A549 (cell line): ENCODE results near the gene TNFSF8. TPM values are rescaled to one million over a fixed set of nuclear protein-coding genes. Genes with fewer than 3 reads are reported as not detected.

Source experiments
- ATAC-seq, 2 experiments: fragments of 200-7000 bp in 1 of 2; fragments of >200 bp in 1 of 2; cut with Nextera tagmentation in 1 of 2; cut with Tn5 transposase in 1 of 2; 3 replicates each; pipeline versions ENCODE4 v1.8.0 to v1.9.1; 2018 to 2020; ENCODE audit warnings: mild to moderate bottlenecking in 1 of 2, moderate library complexity in 1 of 2
- CTCF ChIA-PET: fragments of 300-600 bp; sonication (Branson Sonifier 250); formaldehyde crosslinking; extraction: SDS; loops from one replicate; lab custom pipeline; 2021; ENCODE audit warnings: antibody characterized with exemption, inconsistent platforms; lab: Yijun Ruan, JAX
- POLR2A ChIA-PET: fragments of 350-600 bp; formaldehyde crosslinking; extraction: SDS; loops from one replicate; lab custom pipeline; 2021; ENCODE audit warnings: antibody characterized with exemption, inconsistent platforms; lab: Yijun Ruan, JAX
- DNase-seq, 2 experiments: peaks; one replicate each; pipeline versions ENCODE4 v3.0.0 to v3.0.0-alpha.2; 2011 to 2016; ENCODE audit warnings: low read depth in 1 of 2, low spot score in 1 of 2
- FAIRE-seq: peaks from 2 replicates; lab custom pipeline; 2011; peaks lifted over from hg19 to GRCh38; lab: Jason Lieb, UNC
- H3K27ac ChIP-seq, 2 experiments: fragments of >200 bp; sonication (Bioruptor Twin); formaldehyde crosslinking; 3 replicates each; pipeline ENCODE4 v1.5.1; 2016 to 2017
- H3K4me1 ChIP-seq: fragments of >200 bp; sonication (Bioruptor Twin); formaldehyde crosslinking; 3 replicates; pipeline ENCODE4 v1.6.1; 2016
- H3K4me2 ChIP-seq: fragments of >200 bp; sonication (Bioruptor Twin); formaldehyde crosslinking; 3 replicates; pipeline ENCODE4 v1.6.1; 2016
- H3K4me3 ChIP-seq: fragments of >200 bp; sonication (Bioruptor Twin); formaldehyde crosslinking; 3 replicates; pipeline ENCODE4 v1.5.1; 2016
- H3K9me3 ChIP-seq: fragments of >200 bp; sonication (Bioruptor Twin); formaldehyde crosslinking; 3 replicates; pipeline ENCODE4 v1.6.1; 2016
- BCL3 ChIP-seq: fragments of >200 bp; sonication (Bioruptor Twin); formaldehyde crosslinking; IDR thresholded peaks from 3 replicates; pipeline ENCODE4 v1.6.1; 2016
- BHLHE40 ChIP-seq: IDR thresholded peaks from 2 replicates; pipeline ENCODE4 v1.6.1; 2012; ENCODE audit warnings: low read depth, low read length, inconsistent platforms
- CEBPB ChIP-seq, 2 experiments: fragments of >200 bp in 1 of 2; sonication (Bioruptor Twin) in 1 of 2; formaldehyde crosslinking in 1 of 2; IDR thresholded peaks; 2 replicates each; pipeline ENCODE4 v1.6.1; 2012 to 2016
- ELK1 ChIP-seq: fragments of 150-350 bp; IDR thresholded peaks from 2 replicates; pipeline ENCODE4 v1.6.1; 2014; ENCODE audit warnings: low read depth, mild to moderate bottlenecking, low read length
- EP300 ChIP-seq, 2 experiments: fragments of >200 bp; sonication (Bioruptor Twin); formaldehyde crosslinking; IDR thresholded peaks; 2 replicates in 1 of 2; 3 replicates in 1 of 2; pipeline ENCODE4 v1.6.1; 2016 to 2017
- FOSB ChIP-seq: fragments of 250-450 bp; sonication (Bioruptor Pico); IDR thresholded peaks from 2 replicates; pipeline ENCODE4 v1.5.0; 2020; ENCODE audit warnings: mild to moderate bottlenecking, moderate library complexity
- FOSL2 ChIP-seq, 2 experiments: fragments of 450-650 bp in 1 of 2; fragments of >200 bp in 1 of 2; sonication (Bioruptor Twin) in 1 of 2; formaldehyde crosslinking; IDR thresholded peaks; 2 replicates each; pipeline versions ENCODE4 v1.5.0 to v1.6.1; 2016 to 2020; ENCODE audit warnings: mild to moderate bottlenecking in 1 of 2, moderate library complexity in 1 of 2
- FOXS1 ChIP-seq: fragments of 250-450 bp; sonication (Bioruptor Pico); IDR thresholded peaks from 2 replicates; pipeline ENCODE4 v1.5.0; 2020; ENCODE audit warnings: mild to moderate bottlenecking, moderate library complexity
- GATA3 ChIP-seq: IDR thresholded peaks from 2 replicates; pipeline ENCODE4 v1.6.1; 2012; ENCODE audit warnings: borderline replicate concordance
- HDAC2 ChIP-seq: fragments of 200-600 bp; sonication (generic); IDR thresholded peaks from 2 replicates; pipeline ENCODE4 v1.6.1; 2016
- HES2 ChIP-seq: fragments of >200 bp; sonication (Bioruptor Twin); formaldehyde crosslinking; IDR thresholded peaks from 2 replicates; pipeline ENCODE4 v1.6.1; 2016
- HOXB13 ChIP-seq: fragments of 250-450 bp; sonication (Bioruptor Pico); IDR thresholded peaks from 2 replicates; pipeline ENCODE4 v1.5.0; 2020; ENCODE audit warnings: low read depth, mild to moderate bottlenecking, moderate library complexity
- JUN ChIP-seq, 2 experiments: fragments of >200 bp; sonication (Bioruptor Twin); formaldehyde crosslinking; IDR thresholded peaks; 2 replicates in 1 of 2; 3 replicates in 1 of 2; pipeline ENCODE4 v1.6.1; 2016 to 2017
- JUNB ChIP-seq: fragments of >200 bp; sonication (Bioruptor Twin); formaldehyde crosslinking; IDR thresholded peaks from 2 replicates; pipeline ENCODE4 v1.6.1; 2016
- MAX ChIP-seq: IDR thresholded peaks from 2 replicates; pipeline ENCODE4 v1.6.1; 2012
- MYC ChIP-seq: IDR thresholded peaks from 2 replicates; pipeline ENCODE4 v1.6.1; 2012; ENCODE audit warnings: mild to moderate bottlenecking, inconsistent platforms, low read length, improper control_type of control experiment, borderline replicate concordance
- NR3C1 ChIP-seq: fragments of >200 bp; sonication (Bioruptor Twin); formaldehyde crosslinking; IDR thresholded peaks from 3 replicates; pipeline ENCODE4 v1.6.1; 2017
- PHF8 ChIP-seq: fragments of 200-600 bp; sonication (generic); IDR thresholded peaks from 2 replicates; pipeline ENCODE4 v1.6.1; 2016; ENCODE audit warnings: low read depth, mild to moderate bottlenecking, antibody characterized with exemption, moderate library complexity, borderline replicate concordance
- POLR2A ChIP-seq: IDR thresholded peaks from 2 replicates; pipeline ENCODE4 v1.6.1; 2012; ENCODE audit warnings: mild to moderate bottlenecking, low read length
- POLR2AphosphoS2 ChIP-seq: conservative IDR thresholded peaks from 2 replicates; pipeline ENCODE4 v1.6.1; 2012; ENCODE audit warnings: low read length, improper control_type of control experiment, inconsistent platforms
- RAD21 ChIP-seq, 2 experiments: fragments of >200 bp in 1 of 2; sonication (Bioruptor Twin) in 1 of 2; formaldehyde crosslinking in 1 of 2; IDR thresholded peaks in 1 of 2; conservative IDR thresholded peaks in 1 of 2; 2 replicates in 1 of 2; 3 replicates in 1 of 2; pipeline ENCODE4 v1.6.1; 2012 to 2018; ENCODE audit warnings: inconsistent platforms in 1 of 2
- REST ChIP-seq: fragments of 200-600 bp; sonication (generic); IDR thresholded peaks from 2 replicates; pipeline ENCODE4 v1.6.1; 2016; ENCODE audit warnings: antibody characterized with exemption, mild to moderate bottlenecking, moderate library complexity
- RNF2 ChIP-seq: fragments of 200-600 bp; sonication (generic); IDR thresholded peaks from 2 replicates; pipeline ENCODE4 v1.6.1; 2016; ENCODE audit warnings: low read depth, mild to moderate bottlenecking, antibody characterized with exemption, moderate library complexity, borderline replicate concordance
- SMC3 ChIP-seq: fragments of >200 bp; sonication (Bioruptor Twin); formaldehyde crosslinking; IDR thresholded peaks from 3 replicates; pipeline ENCODE4 v1.6.1; 2018; ENCODE audit warnings: inconsistent platforms
- SREBF2 ChIP-seq: fragments of 450-650 bp; IDR thresholded peaks from 2 replicates; pipeline ENCODE4 v1.6.1; 2014; ENCODE audit warnings: mild to moderate bottlenecking, moderate library complexity
- USF2 ChIP-seq: fragments of 450-650 bp; IDR thresholded peaks from 2 replicates; pipeline ENCODE4 v1.6.1; 2014; ENCODE audit warnings: antibody characterized with exemption
- ZNF302 ChIP-seq: fragments of 250-450 bp; sonication (Bioruptor Pico); IDR thresholded peaks from 2 replicates; pipeline ENCODE4 v1.9.0; 2021; ENCODE audit warnings: inconsistent platforms, mild to moderate bottlenecking, moderate library complexity
- WGBS: methylation state at CpG from one replicate; pipeline ENCODE4 v1.1.6; 2017; ENCODE audit errors: missing lambda C conversion rate; 5-methylcytosine and 5-hydroxymethylcytosine counted together
- polyA plus RNA-seq, 4 experiments: library from polyadenylated mRNA; depleted of rRNA in 3 of 4; stranded (reverse); fragments of >200 nt; fragmentation: RNase III in 1 of 4; extraction: RNeasy Plus Mini Kit Qiagen cat#74134 plus additional on column Dnase treatment in 1 of 4; gene quantifications; 2 replicates in 3 of 4; 3 replicates in 1 of 4; pipeline ENCODE4 v1.2.3, GENCODE V29; 2011 to 2017

Gene TNFSF8
- polyA plus RNA-seq, 2 of the 4 experiments (the other 2 are of a cell fraction): not detected

- Histone ChIP-seq H3K27ac (peak overlapping the region; percentile 74 to 83), H3K9me3 (peaks cover 16% of the 10 kb centered on the region), H3K4me3 (no peak overlapping the region), H3K4me2 (peak overlapping the region; percentile 63), H3K4me1 (peaks cover 40% of the 10 kb centered on the region)
- ChIA-PET POLR2A (interaction anchor here (1.3 kb wide), 1 partner anchor 22 kb away, joined by 4 read pairs; no protein-coding TSS in a partner anchor), CTCF (interaction anchor here (1.0 to 5.1 kb wide), 3 partner anchors 10 to 23 kb away, joined by 4 to 28 read pairs (median 5); no protein-coding TSS in a partner anchor)
- peak; percentile 85 for FAIRE-seq
- peak; percentile 86 to 92 for ATAC-seq
- WGBS: 5% methylated on average over 8 of the region's 8 CpGs
- TF ChIP-seq SMC3 (peak; percentile 51; the same call in 2 of the 3 replicates), FOSL2 (IDR thresholded peaks at IDR 0.05) (no peak), FOSL2 (CRISPR knock-in tag; IDR thresholded peaks at IDR 0.05) (no peak; the same call in 1 of the 2 replicates), RNF2 (no peak), SREBF2 (no peak), CEBPB (IDR thresholded peaks at IDR 0.05) (peak; percentile 93), POLR2A (no peak), PHF8 (no peak), BHLHE40 (no peak), HES2 (peak; percentile 88), RAD21 (conservative IDR thresholded peaks at IDR 0.05 in 1 of 2, IDR thresholded peaks at IDR 0.05 in 1 of 2) (peak in 1 of 2 experiments; percentile 62; a peak in 3 of 5 replicates), JUNB (peak; percentile 78), JUN (IDR thresholded peaks at IDR 0.05) (peak; percentile 89 to 90; a peak in 4 of 5 replicates), MAX (peak; percentile 73), EP300 (IDR thresholded peaks at IDR 0.05) (peak; percentile 88 to 90; a peak in 3 of 5 replicates), BCL3 (peak; percentile 81; the same call in 1 of the 3 replicates), ZNF302 (CRISPR knock-in tag) (no peak), GATA3 (peak; percentile 79), MYC (0 out of 2 replicates have a peak, but pooled peaks have one; percentile 41), HDAC2 (no peak)
- peak; percentile 44 to 92 for DNase-seq
These were observed 45.5 kb downstream of the TNFSF8 start for GRCh38 chr9:114884787-114885452.

- FAIRE-seq: peak; percentile 51
- H3K27ac ChIP-seq: peak overlapping the region; percentile 63 to 65; a peak in 4 of 6 replicates
- no peak for ATAC-seq
- peaks cover 32% of the 10 kb centered on the region for H3K4me1 ChIP-seq
- DNase-seq: no peak
- no peak overlapping the region for H3K4me3 ChIP-seq
- H3K4me2 ChIP-seq: peak overlapping the region; percentile 63; the same call in 2 of the 3 replicates
- ChIA-PET POLR2A (no interaction called here), CTCF (interaction anchor here (1.2 to 2.7 kb wide), 5 partner anchors 10 to 203 kb away, joined by 3 to 9 read pairs (median 4); no protein-coding TSS in a partner anchor)
- H3K9me3 ChIP-seq: peaks cover 16% of the 10 kb centered on the region
- WGBS: 16% methylated on average over 1 of the region's 1 CpG
- TF ChIP-seq SREBF2 (no peak), POLR2AphosphoS2 (no peak), ELK1 (no peak), REST (no peak), FOSB (CRISPR knock-in tag) (no peak), HOXB13 (CRISPR knock-in tag) (no peak), CEBPB (IDR thresholded peaks at IDR 0.05) (no peak), NR3C1 (no peak), BHLHE40 (no peak), FOXS1 (CRISPR knock-in tag) (no peak), USF2 (no peak)
These were observed 46.7 kb downstream of the TNFSF8 start for GRCh38 chr9:114883709-114884108.
